ENCODE results near the gene TGFA. TPM values are rescaled to one million over a fixed set of nuclear protein-coding genes. Genes with fewer than 3 reads are reported as not detected.

Gene TGFA
- total and polyA plus RNA-seq, 2 experiments from 2014 or later: 2.6 to 5.6 TPM

GRCh38 chr2:70565039-70565731 lies 11.6 kb upstream of the TGFA start:
- Histone ChIP-seq H3K4me1 (ENCODE audit: insufficient read depth) (no peaks in the 10 kb centered on the region), H3K27me3 (no peaks in the 10 kb centered on the region), H3K4me3 (no peak overlapping the region), H3K4me2 (no peak overlapping the region), H3K79me2 (no peaks in the 10 kb centered on the region), H3K9me3 (ENCODE audit: low read depth) (no peaks in the 10 kb centered on the region), H3K27ac (no peak overlapping the region), H2AFZ (no peak overlapping the region), H3K9me2 (replicated peaks; ENCODE audit: insufficient read depth) (no peaks in the 10 kb centered on the region), H4K20me1 (ENCODE audit: insufficient read depth, poor library complexity, severe bottlenecking) (no peaks in the 10 kb centered on the region), H3K36me3 (replicated peaks; ENCODE audit: insufficient read depth, low read depth) (no peaks in the 10 kb centered on the region)
- WGBS (ENCODE audit: low lambda C conversion rate, missing lambda C conversion rate): 80% methylated on average over 9 of the region's 9 CpGs
- TF ChIP-seq CTCF (IDR thresholded peaks at IDR 0.05; ENCODE audit: poor library complexity) (no peak), EZH2phosphoT487 (IDR thresholded peaks at IDR 0.05; ENCODE audit: low read depth, severe bottlenecking, unreplicated experiment) (no peak), EZH2 (IDR thresholded peaks at IDR 0.05; ENCODE audit: borderline replicate concordance) (no peak)
- no peak for DNase-seq (ENCODE audit: low spot score)

GRCh38 chr2:70561893-70562292 lies 8.3 kb upstream of the TGFA start:
- H4K20me1 ChIP-seq (ENCODE audit: insufficient read depth, poor library complexity, severe bottlenecking): no peaks in the 10 kb centered on the region
- peaks cover 2% of the 10 kb centered on the region for H3K4me1 ChIP-seq (ENCODE audit: insufficient read depth)
- H3K27ac ChIP-seq: no peak overlapping the region
- H3K9me2 ChIP-seq (replicated peaks; ENCODE audit: insufficient read depth): no peaks in the 10 kb centered on the region
- TF ChIP-seq EZH2 (IDR thresholded peaks at IDR 0.05; ENCODE audit: borderline replicate concordance) (no peak), CTCF (IDR thresholded peaks at IDR 0.05; ENCODE audit: poor library complexity) (no peak), EZH2phosphoT487 (IDR thresholded peaks at IDR 0.05; ENCODE audit: low read depth, severe bottlenecking, unreplicated experiment) (no peak)
- no peak overlapping the region for H3K4me2 ChIP-seq
- H3K79me2 ChIP-seq: no peaks in the 10 kb centered on the region
- H3K27me3 ChIP-seq: peaks cover 3% of the 10 kb centered on the region
- no peak overlapping the region for H3K4me3 ChIP-seq
- no peak for DNase-seq (ENCODE audit: low spot score)
- H3K9me3 ChIP-seq (ENCODE audit: low read depth): no peaks in the 10 kb centered on the region
- no peaks in the 10 kb centered on the region for H3K36me3 ChIP-seq (replicated peaks; ENCODE audit: insufficient read depth, low read depth)
- H2AFZ ChIP-seq: no peak overlapping the region

GRCh38 chr2:70560442-70560841 lies 6.8 kb upstream of the TGFA start:
- no peak overlapping the region for H3K27ac ChIP-seq
- peaks cover 3% of the 10 kb centered on the region for H3K27me3 ChIP-seq
- no peaks in the 10 kb centered on the region for H3K79me2 ChIP-seq
- TF ChIP-seq CTCF (IDR thresholded peaks at IDR 0.05; ENCODE audit: poor library complexity): no peak
- TF ChIP-seq EZH2phosphoT487 (IDR thresholded peaks at IDR 0.05; ENCODE audit: low read depth, severe bottlenecking, unreplicated experiment): no peak
- no peak for TF ChIP-seq EZH2 (IDR thresholded peaks at IDR 0.05; ENCODE audit: borderline replicate concordance)
- no peak for DNase-seq (ENCODE audit: low spot score)
- peaks cover 4% of the 10 kb centered on the region for H3K4me1 ChIP-seq (ENCODE audit: insufficient read depth)
- H4K20me1 ChIP-seq (ENCODE audit: insufficient read depth, poor library complexity, severe bottlenecking): no peaks in the 10 kb centered on the region
- H3K9me2 ChIP-seq (replicated peaks; ENCODE audit: insufficient read depth): no peaks in the 10 kb centered on the region
- H3K9me3 ChIP-seq (ENCODE audit: low read depth): no peaks in the 10 kb centered on the region
- H3K4me3 ChIP-seq: no peak overlapping the region
- H2AFZ ChIP-seq: no peak overlapping the region
- H3K36me3 ChIP-seq (replicated peaks; ENCODE audit: insufficient read depth, low read depth): no peaks in the 10 kb centered on the region
- no peak overlapping the region for H3K4me2 ChIP-seq
- WGBS (ENCODE audit: low lambda C conversion rate, missing lambda C conversion rate): 89% methylated on average over 2 of the region's 2 CpGs

Data from hepatocyte (in vitro differentiated cells).